Mesenchymal stem cell (in vitro differentiated cells and primary cell): ENCODE results near the gene LPCAT3.

ENCODE experiments used
- DNase-seq: peaks from one replicate; pipeline ENCODE4 v3.0.0-alpha.2; 2013
- H2AFZ ChIP-seq: one replicate; pipeline ENCODE4 v1.6.1; 2013; ENCODE audit warnings: low read depth, mild to moderate bottlenecking, control low read depth, inconsistent platforms, low read length, moderate library complexity
- H2AK5ac ChIP-seq: 2 replicates; pipeline ENCODE4 v1.6.1; 2013; ENCODE audit warnings: low read length, moderate library complexity, mild to moderate bottlenecking, inconsistent platforms; ENCODE audit not compliant: severe bottlenecking
- H2BK120ac ChIP-seq: one replicate; pipeline ENCODE4 v1.6.1; 2013; ENCODE audit warnings: low read depth, mild to moderate bottlenecking, inconsistent platforms, low read length, moderate library complexity
- H2BK12ac ChIP-seq, 2 experiments: one replicate each; pipeline ENCODE4 v1.6.1; 2013; ENCODE audit warnings: inconsistent platforms in 2 of 2, low read length in 2 of 2, mild to moderate bottlenecking in 2 of 2, moderate library complexity in 2 of 2, control low read depth in 1 of 2
- H2BK15ac ChIP-seq: one replicate; pipeline ENCODE4 v1.6.1; 2013; ENCODE audit warnings: mild to moderate bottlenecking, low read depth, inconsistent platforms; ENCODE audit not compliant: poor library complexity, severe bottlenecking
- H2BK5ac ChIP-seq: 2 replicates; pipeline ENCODE4 v1.6.1; 2013; ENCODE audit warnings: low read depth, mild to moderate bottlenecking, low read length, control low read depth, inconsistent platforms; ENCODE audit not compliant: poor library complexity, severe bottlenecking
- H3K14ac ChIP-seq, 2 experiments: one replicate each; pipeline ENCODE4 v1.6.1; 2013; ENCODE audit warnings: inconsistent platforms in 2 of 2, low read length in 2 of 2, control low read depth in 1 of 2, mild to moderate bottlenecking in 1 of 2, moderate library complexity in 1 of 2
- H3K18ac ChIP-seq, 2 experiments: one replicate each; pipeline ENCODE4 v1.6.1; 2013; ENCODE audit warnings: inconsistent platforms in 2 of 2, low read length in 2 of 2, control low read depth in 1 of 2, low read depth in 1 of 2, mild to moderate bottlenecking in 1 of 2
- H3K23ac ChIP-seq, 2 experiments: one replicate each; pipeline ENCODE4 v1.6.1; 2013; ENCODE audit warnings: inconsistent platforms in 2 of 2, low read length in 2 of 2, mild to moderate bottlenecking in 2 of 2, moderate library complexity in 2 of 2, control low read depth in 1 of 2
- H3K27ac ChIP-seq: 2 replicates; pipeline ENCODE4 v1.5.1; 2013; ENCODE audit warnings: mild to moderate bottlenecking, moderate library complexity, low read length, control low read depth, inconsistent platforms; ENCODE audit not compliant: poor library complexity, severe bottlenecking
- H3K27me3 ChIP-seq, 2 experiments: 2 replicates each; pipeline versions ENCODE4 v1.6.1 to v1.7.0; 2013; ENCODE audit warnings: low read length in 2 of 2, mild to moderate bottlenecking in 2 of 2, moderate library complexity in 2 of 2, control low read depth in 1 of 2, inconsistent platforms in 1 of 2; ENCODE audit not compliant: control insufficient read depth in 1 of 2, insufficient read depth in 1 of 2
- H3K36me3 ChIP-seq, 2 experiments: 2 replicates each; pipeline versions ENCODE4 v1.6.1 to v1.7.0; 2013; ENCODE audit warnings: low read length in 2 of 2, control low read depth in 1 of 2, inconsistent platforms in 1 of 2, low read depth in 1 of 2, mild to moderate bottlenecking in 1 of 2; ENCODE audit not compliant: insufficient read depth in 2 of 2, control insufficient read depth in 1 of 2
- H3K4ac ChIP-seq, 2 experiments: one replicate each; pipeline ENCODE4 v1.6.1; 2013; ENCODE audit warnings: inconsistent platforms in 2 of 2, low read length in 2 of 2, mild to moderate bottlenecking in 2 of 2, moderate library complexity in 2 of 2, control low read depth in 1 of 2, low read depth in 1 of 2
- H3K4me1 ChIP-seq: 2 replicates; pipeline ENCODE4 v1.6.1; 2013; ENCODE audit warnings: low read depth, low read length, control low read depth; ENCODE audit not compliant: control insufficient read depth, insufficient read depth
- H3K4me2 ChIP-seq: 2 replicates; pipeline ENCODE4 v1.6.1; 2013; ENCODE audit warnings: low read length, mild to moderate bottlenecking, inconsistent platforms; ENCODE audit not compliant: poor library complexity, severe bottlenecking
- H3K4me3 ChIP-seq, 2 experiments: 2 replicates each; pipeline versions ENCODE4 v1.5.1 to v1.7.0; 2013; ENCODE audit warnings: low read length in 2 of 2, mild to moderate bottlenecking in 2 of 2, control low read depth in 1 of 2, low read depth in 1 of 2; ENCODE audit not compliant: insufficient read depth in 1 of 2
- H3K79me1 ChIP-seq: replicated peaks from 2 replicates; pipeline ENCODE4 v1.6.1; 2013; ENCODE audit warnings: mild to moderate bottlenecking, control low read depth, low read length, inconsistent platforms; ENCODE audit not compliant: poor library complexity, severe bottlenecking
- H3K9ac ChIP-seq: 2 replicates; pipeline ENCODE4 v1.7.0; 2013; ENCODE audit warnings: mild to moderate bottlenecking, low read length, moderate library complexity
- H3K9me3 ChIP-seq: 2 replicates; pipeline ENCODE4 v1.7.0; 2013; ENCODE audit warnings: mild to moderate bottlenecking, low read length; ENCODE audit not compliant: control insufficient read depth
- H4K8ac ChIP-seq: one replicate; pipeline ENCODE4 v1.6.1; 2013; ENCODE audit warnings: inconsistent platforms, mild to moderate bottlenecking, low read length, moderate library complexity
- H4K91ac ChIP-seq: one replicate; pipeline ENCODE4 v1.6.1; 2013; ENCODE audit warnings: mild to moderate bottlenecking, low read length, inconsistent platforms
- WGBS: methylation state at CpG from one replicate; pipeline ENCODE4 v1.1.7; 2013; ENCODE audit warnings: mixed read lengths; 5-methylcytosine and 5-hydroxymethylcytosine counted together

LPCAT3 gene

GRCh38 chr12:6958609-6959057 lies 59.6 kb downstream of the LPCAT3 start:
- WGBS = 92% methylated on average over 10 of the region's 10 CpGs
- H2AK5ac ChIP-seq = no peak overlapping the region
- H3K14ac ChIP-seq = no peak overlapping the region

GRCh38 chr12:6957741-6958608 lies 60.3 kb downstream of the LPCAT3 start:
- Histone ChIP-seq H3K4me1 (peaks cover 16% of the 10 kb centered on the region), H2AFZ (no peak overlapping the region), H3K4me3 (no peak overlapping the region), H3K36me3 (peaks cover 0 to 37% of the 10 kb centered on the region in 2 experiments), H2BK120ac (no peak overlapping the region), H3K4me2 (no peak overlapping the region), H3K23ac (no peak overlapping the region), H4K8ac (no peak overlapping the region), H3K9me3 (no peaks in the 10 kb centered on the region), H3K18ac (no peak overlapping the region), H3K27me3 (peaks cover 0 to 12% of the 10 kb centered on the region in 2 experiments), H4K91ac (no peak overlapping the region), H2BK12ac (no peak overlapping the region), H3K79me1 (no peaks in the 10 kb centered on the region), H2BK15ac (no peak overlapping the region), H3K14ac (no peak overlapping the region), H3K9ac (no peak overlapping the region), H2AK5ac (no peak overlapping the region), H3K4ac (no peak overlapping the region), H2BK5ac (no peak overlapping the region), H3K27ac (no peak overlapping the region)
- DNase-seq = no peak
- WGBS = 92% methylated on average over 25 of the region's 28 CpGs

More at GRCh38 chr12:6958609-6959057, 59.6 kb downstream of the LPCAT3 start:
- no peak overlapping the region for H3K4me3 ChIP-seq
- no peak overlapping the region for H3K18ac ChIP-seq
- no peak overlapping the region for H4K91ac ChIP-seq
- H3K79me1 ChIP-seq = no peaks in the 10 kb centered on the region
- H2BK5ac ChIP-seq = no peak overlapping the region
- no peak overlapping the region for H3K23ac ChIP-seq
- no peak overlapping the region for H3K27ac ChIP-seq
- DNase-seq = no peak
- no peaks in the 10 kb centered on the region for H3K9me3 ChIP-seq
- H3K36me3 ChIP-seq = peaks cover 0 to 37% of the 10 kb centered on the region in 2 experiments
- H3K4me1 ChIP-seq = peaks cover 16% of the 10 kb centered on the region
- H3K27me3 ChIP-seq = peaks cover 0 to 12% of the 10 kb centered on the region in 2 experiments
- H2BK120ac ChIP-seq = no peak overlapping the region
- no peak overlapping the region for H2BK12ac ChIP-seq
- no peak overlapping the region for H2AFZ ChIP-seq
- no peak overlapping the region for H3K4me2 ChIP-seq
- H4K8ac ChIP-seq = no peak overlapping the region
- H2BK15ac ChIP-seq = no peak overlapping the region
- H3K4ac ChIP-seq = no peak overlapping the region
- H3K9ac ChIP-seq = no peak overlapping the region

GRCh38 chr12:6957151-6957701 lies 61.0 kb downstream of the LPCAT3 start:
- Histone ChIP-seq H4K91ac (no peak overlapping the region), H2BK120ac (no peak overlapping the region), H2BK15ac (no peak overlapping the region), H3K14ac (no peak overlapping the region), H2AK5ac (no peak overlapping the region), H3K4me3 (no peak overlapping the region), H3K36me3 (peaks cover 0 to 37% of the 10 kb centered on the region in 2 experiments), H3K9me3 (no peaks in the 10 kb centered on the region), H3K27me3 (peaks cover 0 to 15% of the 10 kb centered on the region in 2 experiments), H3K4ac (no peak overlapping the region), H3K4me2 (no peak overlapping the region), H2BK5ac (no peak overlapping the region), H3K79me1 (no peaks in the 10 kb centered on the region), H3K27ac (no peak overlapping the region), H2BK12ac (no peak overlapping the region), H3K4me1 (peaks cover 18% of the 10 kb centered on the region), H3K23ac (no peak overlapping the region), H2AFZ (no peak overlapping the region), H3K9ac (no peak overlapping the region), H3K18ac (no peak overlapping the region), H4K8ac (no peak overlapping the region)
- WGBS = 86% methylated on average over 20 of the region's 20 CpGs
- no peak for DNase-seq

GRCh38 chr12:6956021-6956727 lies 62.1 kb downstream of the LPCAT3 start:
- Histone ChIP-seq H2BK12ac (no peak overlapping the region), H2AK5ac (no peak overlapping the region), H3K9me3 (no peaks in the 10 kb centered on the region)

More at GRCh38 chr12:6956021-6956727, 62.1 kb downstream of the LPCAT3 start:
- Histone ChIP-seq H3K23ac (no peak overlapping the region), H3K18ac (no peak overlapping the region), H3K36me3 (peaks cover 0 to 40% of the 10 kb centered on the region in 2 experiments), H2BK120ac (no peak overlapping the region), H3K27ac (no peak overlapping the region), H3K4me2 (no peak overlapping the region), H4K91ac (peak overlapping the region; percentile 32), H3K14ac (no peak overlapping the region), H3K4me3 (no peak overlapping the region), H3K79me1 (no peaks in the 10 kb centered on the region), H2BK5ac (no peak overlapping the region), H4K8ac (no peak overlapping the region), H3K9ac (no peak overlapping the region), H2BK15ac (no peak overlapping the region), H2AFZ (no peak overlapping the region), H3K4me1 (peaks cover 15% of the 10 kb centered on the region), H3K27me3 (peaks cover 0 to 18% of the 10 kb centered on the region in 2 experiments), H3K4ac (no peak overlapping the region)
- WGBS = 87% methylated on average over 28 of the region's 28 CpGs
- no peak for DNase-seq
